IMR-90 (cell line): ENCODE measurements around the gene PCSK6.
"Not testable (repeated sequence)": the region's sequence is repeated elsewhere in the genome, so short reads cannot be mapped to it uniquely, and the experiment has no call there.

ENCODE experiments used
- CEBPB ChIP-seq: IDR thresholded peaks from 2 replicates; pipeline ENCODE4 v1.6.1; 2012; ENCODE audit warnings: low read depth, low read length, improper control_type of control experiment
- POLR2A ChIP-seq: IDR thresholded peaks from 2 replicates; pipeline ENCODE4 v1.6.1; 2012; ENCODE audit warnings: mild to moderate bottlenecking, low read depth, low read length
- SMC3 ChIP-seq: fragments of 150-350 bp; IDR thresholded peaks from 2 replicates; pipeline ENCODE4 v1.6.1; 2016; ENCODE audit warnings: low read depth, mild to moderate bottlenecking, antibody characterized with exemption, low read length, moderate library complexity
- TF ChIP-seq, protein P1 (sequence below): conservative IDR thresholded peaks from 2 replicates; pipeline ENCODE4 v1.5.1; 2012; ENCODE audit warnings: mild to moderate bottlenecking, low read depth, low read length, improper control_type of control experiment

DNA sequence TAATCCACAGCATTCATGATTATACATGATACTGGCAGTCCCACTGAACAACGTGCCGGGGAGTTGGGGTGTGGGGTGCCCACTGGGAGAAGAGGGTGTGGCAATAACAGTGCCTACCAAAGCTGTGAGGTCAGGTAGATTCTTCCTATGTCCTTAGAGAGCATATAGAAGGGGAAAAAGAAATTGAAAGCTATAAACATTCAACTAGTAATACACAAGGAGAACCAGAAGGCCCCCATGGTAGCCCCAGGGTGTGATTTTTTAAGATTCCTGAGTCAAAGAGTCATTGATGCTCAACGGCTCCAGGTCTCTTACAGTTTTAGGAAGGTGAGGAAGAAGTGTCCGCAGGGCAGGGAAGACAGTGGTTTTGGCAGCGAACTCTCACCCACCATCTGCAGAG, 25.8 kb downstream of the PCSK6 start:
- TF ChIP-seq, protein P1, sequence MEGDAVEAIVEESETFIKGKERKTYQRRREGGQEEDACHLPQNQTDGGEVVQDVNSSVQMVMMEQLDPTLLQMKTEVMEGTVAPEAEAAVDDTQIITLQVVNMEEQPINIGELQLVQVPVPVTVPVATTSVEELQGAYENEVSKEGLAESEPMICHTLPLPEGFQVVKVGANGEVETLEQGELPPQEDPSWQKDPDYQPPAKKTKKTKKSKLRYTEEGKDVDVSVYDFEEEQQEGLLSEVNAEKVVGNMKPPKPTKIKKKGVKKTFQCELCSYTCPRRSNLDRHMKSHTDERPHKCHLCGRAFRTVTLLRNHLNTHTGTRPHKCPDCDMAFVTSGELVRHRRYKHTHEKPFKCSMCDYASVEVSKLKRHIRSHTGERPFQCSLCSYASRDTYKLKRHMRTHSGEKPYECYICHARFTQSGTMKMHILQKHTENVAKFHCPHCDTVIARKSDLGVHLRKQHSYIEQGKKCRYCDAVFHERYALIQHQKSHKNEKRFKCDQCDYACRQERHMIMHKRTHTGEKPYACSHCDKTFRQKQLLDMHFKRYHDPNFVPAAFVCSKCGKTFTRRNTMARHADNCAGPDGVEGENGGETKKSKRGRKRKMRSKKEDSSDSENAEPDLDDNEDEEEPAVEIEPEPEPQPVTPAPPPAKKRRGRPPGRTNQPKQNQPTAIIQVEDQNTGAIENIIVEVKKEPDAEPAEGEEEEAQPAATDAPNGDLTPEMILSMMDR: not testable (repeated sequence)
- not testable (repeated sequence) for TF ChIP-seq POLR2A, SMC3, CEBPB
